Progenitor cell of endocrine pancreas (in vitro differentiated cells): ENCODE data around the gene KAT6B. TPM values are rescaled to one million over a fixed set of nuclear protein-coding genes. Genes with fewer than 3 reads are reported as not detected.

Source experiments
- DNase-seq: peaks from one replicate; pipeline ENCODE4 v3.0.0; 2021; ENCODE audit warnings: low spot score; ENCODE audit not compliant: unreplicated experiment
- H3K27ac Mint-ChIP-seq: 2 replicates; pipeline ENCODE4 v1.8.0; 2021; ENCODE audit warnings: mild to moderate bottlenecking, moderate library complexity, mixed read lengths
- H3K27me3 Mint-ChIP-seq: 2 replicates; pipeline ENCODE4 v1.8.0; 2021; ENCODE audit warnings: mixed read lengths
- H3K36me3 Mint-ChIP-seq: 2 replicates; pipeline ENCODE4 v1.8.0; 2022; ENCODE audit warnings: mixed read lengths; ENCODE audit not compliant: insufficient read depth
- H3K4me1 Mint-ChIP-seq: 2 replicates; pipeline ENCODE4 v1.8.0; 2021; ENCODE audit warnings: low read depth, mixed read lengths
- H3K4me3 Mint-ChIP-seq: 2 replicates; pipeline ENCODE4 v1.8.0; 2021; ENCODE audit warnings: low read depth, mild to moderate bottlenecking, moderate library complexity, mixed read lengths
- H3K9me3 Mint-ChIP-seq: 2 replicates; pipeline ENCODE4 v1.8.0; 2021; ENCODE audit warnings: low read depth, mixed read lengths
- CTCF ChIP-seq: fragments of 200-600 bp; sonication (generic); IDR thresholded peaks from one replicate; pipeline ENCODE4 v1.5.0; 2021; ENCODE audit warnings: antibody characterized with exemption, mild to moderate bottlenecking; ENCODE audit not compliant: unreplicated experiment
- total RNA-seq: library from RNA; stranded (reverse); gene quantifications from 2 replicates; pipeline ENCODE4 v1.2.1, GENCODE V29; 2021

The KAT6B gene
- total RNA-seq, 1 donor from 2014 or later: 75.4 TPM

DNA sequence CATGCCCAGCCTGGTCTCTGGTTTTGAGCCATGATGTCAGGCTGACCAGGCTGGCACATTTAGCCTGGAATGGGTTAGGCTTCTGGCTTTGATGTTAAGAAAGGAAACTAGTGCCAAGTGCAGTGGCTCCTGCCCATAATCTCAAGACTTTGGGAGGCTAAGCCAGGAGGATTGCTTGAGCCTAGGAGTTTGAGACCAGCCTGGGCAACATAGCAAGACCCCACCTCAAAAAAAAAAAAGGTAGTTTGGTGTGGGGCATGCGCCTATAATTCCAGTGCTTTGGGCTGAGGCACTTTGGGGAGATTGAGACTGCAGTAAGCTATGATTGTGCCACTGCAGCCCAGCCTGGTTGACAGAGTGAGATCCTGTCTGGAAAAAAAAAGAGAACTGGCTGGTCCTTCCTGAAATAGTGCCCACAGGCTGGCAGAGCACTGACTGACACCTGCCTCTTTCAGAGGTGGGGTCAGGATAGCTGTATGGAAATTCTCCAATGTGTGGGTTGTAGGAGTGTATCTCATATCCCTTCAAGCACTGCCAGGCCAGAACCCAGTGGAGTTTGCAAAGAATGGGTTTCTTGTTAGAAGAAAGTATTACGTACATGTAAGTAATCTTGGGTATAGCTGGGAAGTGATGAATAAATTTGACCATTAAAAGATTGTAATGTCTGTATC is 61.3 kb downstream of the KAT6B start:
- Mint-ChIP-seq H3K36me3 (no peaks in the 10 kb centered on the region), H3K27me3 (no peaks in the 10 kb centered on the region), H3K4me1 (peaks cover 23% of the 10 kb centered on the region), H3K9me3 (no peaks in the 10 kb centered on the region), H3K4me3 (no peak overlapping the region), H3K27ac (no peak overlapping the region)
- DNase-seq: no peak
- no peak for TF ChIP-seq CTCF

- Mint-ChIP-seq H3K4me3 (no peak overlapping the region), H3K9me3 (no peaks in the 10 kb centered on the region), H3K27me3 (no peaks in the 10 kb centered on the region), H3K4me1 (peaks cover 18% of the 10 kb centered on the region), H3K27ac (no peak overlapping the region), H3K36me3 (no peaks in the 10 kb centered on the region)
- TF ChIP-seq CTCF: no peak
- no peak for DNase-seq
Measured at GRCh38 chr10:74888962-74889661, 62.7 kb downstream of the KAT6B start.

DNA sequence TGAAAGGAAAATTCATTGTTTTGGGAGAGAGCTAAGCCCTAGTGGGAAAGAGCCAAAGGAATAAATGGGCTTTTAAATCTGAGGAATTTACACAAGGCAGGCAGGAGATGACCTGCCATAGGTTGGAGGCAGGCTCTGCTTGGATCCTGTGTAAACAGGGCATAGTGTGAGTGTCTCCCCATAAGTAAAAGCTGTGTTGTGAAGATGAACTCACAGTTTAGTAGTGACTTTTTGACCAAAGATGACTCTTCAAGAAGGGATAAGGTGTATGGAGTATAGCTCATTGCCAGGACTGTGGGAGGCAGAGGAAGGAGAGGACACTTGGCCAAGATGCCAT is 63.2 kb downstream of the KAT6B start:
- Mint-ChIP-seq H3K4me1 (peaks cover 16% of the 10 kb centered on the region), H3K4me3 (no peak overlapping the region), H3K27me3 (no peaks in the 10 kb centered on the region), H3K9me3 (no peaks in the 10 kb centered on the region), H3K27ac (no peak overlapping the region), H3K36me3 (no peaks in the 10 kb centered on the region)
- DNase-seq: no peak
- TF ChIP-seq CTCF: no peak

GRCh38 chr10:74890460-74890859 is 64.1 kb downstream of the KAT6B start:
- no peak for TF ChIP-seq CTCF
- no peak for DNase-seq
- Mint-ChIP-seq H3K4me1 (peaks cover 16% of the 10 kb centered on the region), H3K27ac (no peak overlapping the region), H3K27me3 (no peaks in the 10 kb centered on the region), H3K9me3 (no peaks in the 10 kb centered on the region), H3K36me3 (no peaks in the 10 kb centered on the region), H3K4me3 (no peak overlapping the region)

DNA sequence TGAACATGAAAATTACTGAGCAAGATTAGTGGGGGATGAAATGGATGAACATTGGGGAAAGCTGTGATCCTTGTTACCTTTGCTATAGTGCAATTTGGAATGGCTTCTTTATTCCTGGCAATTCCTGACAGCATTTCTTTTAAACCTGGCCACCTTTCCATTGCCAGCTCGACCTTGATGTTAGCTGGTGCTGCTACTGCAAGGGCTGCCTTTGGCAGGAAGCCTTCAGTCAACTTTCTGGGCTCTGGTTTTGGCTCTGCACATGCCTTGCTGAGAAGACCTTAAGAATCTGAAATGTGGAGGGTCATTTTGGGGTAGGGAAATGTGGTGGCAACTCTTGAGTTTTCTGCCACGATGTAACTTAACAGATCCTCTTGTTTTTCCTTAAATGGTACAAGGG is 64.7 kb downstream of the KAT6B start:
- no peaks in the 10 kb centered on the region for H3K27me3 Mint-ChIP-seq
- H3K36me3 Mint-ChIP-seq: no peaks in the 10 kb centered on the region
- no peak for TF ChIP-seq CTCF
- no peaks in the 10 kb centered on the region for H3K9me3 Mint-ChIP-seq
- H3K27ac Mint-ChIP-seq: no peak overlapping the region
- no peak overlapping the region for H3K4me3 Mint-ChIP-seq
- H3K4me1 Mint-ChIP-seq: peaks cover 15% of the 10 kb centered on the region
- DNase-seq: no peak
